ENCODE results near the gene C19orf53.

Gene C19orf53

DNA sequence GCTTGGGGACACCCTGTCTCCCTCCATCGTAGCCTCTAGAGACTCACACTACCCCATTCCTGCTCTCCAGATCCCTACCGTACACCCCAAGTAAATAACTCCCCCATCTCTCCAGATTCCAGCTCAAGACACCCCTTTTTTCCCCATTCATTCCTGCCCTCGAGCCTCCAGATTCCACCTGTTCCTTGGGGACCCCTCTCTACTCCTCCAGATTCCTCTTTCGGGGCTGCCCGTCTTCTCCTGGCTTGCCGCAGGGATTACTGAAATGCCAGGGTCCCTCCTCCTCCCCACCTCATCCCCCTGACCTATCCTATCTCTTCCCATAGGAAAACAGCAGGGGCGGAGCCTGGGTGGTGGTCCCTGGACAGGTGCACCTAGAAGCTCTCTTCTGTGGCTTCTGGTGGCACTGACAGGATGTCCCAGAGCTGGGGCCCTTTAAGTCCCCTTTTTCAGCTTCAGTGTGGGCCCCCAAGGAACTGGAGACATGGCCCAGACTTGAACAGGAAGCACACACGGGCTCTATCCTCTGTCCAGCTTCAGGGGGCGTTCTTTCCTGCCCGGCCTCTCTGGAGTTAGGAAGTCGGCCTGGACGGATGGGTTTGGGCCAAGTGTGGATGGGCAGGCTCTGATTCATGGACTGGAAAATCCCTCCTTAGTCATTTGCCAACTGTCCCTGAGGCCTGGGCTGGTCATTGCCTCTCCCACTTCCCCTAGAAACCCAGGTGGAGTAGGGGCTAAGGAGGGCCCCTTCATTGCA, 22.2 kb downstream of the C19orf53 start:
- H3K27me3 Mint-ChIP-seq (ENCODE audit: low read depth), result no peaks in the 10 kb centered on the region

DNA sequence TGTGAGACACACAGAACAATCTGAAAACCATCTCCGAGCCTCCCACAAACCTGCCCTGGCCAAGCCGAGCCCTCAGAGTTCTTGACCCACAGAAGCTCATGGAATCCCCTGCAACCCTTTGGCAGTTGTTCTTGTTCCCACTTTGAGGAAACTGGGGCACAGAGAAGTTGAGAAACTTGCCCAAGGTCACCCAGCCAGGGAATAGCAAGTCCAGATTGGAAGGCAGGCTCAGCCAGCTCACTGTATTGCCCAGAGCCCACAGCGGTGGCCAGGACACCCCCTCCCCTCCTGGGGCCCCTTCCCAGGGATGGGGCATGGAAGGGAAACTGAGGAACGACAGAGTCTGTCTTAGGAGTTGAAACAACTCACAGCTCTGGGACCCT, 22.8 kb downstream of the C19orf53 start:
- Mint-ChIP-seq H3K27me3 (ENCODE audit: low read depth) (no peaks in the 10 kb centered on the region), H3K9me3 (no peaks in the 10 kb centered on the region), H3K36me3 (ENCODE audit: low read depth) (peaks cover 4% of the 10 kb centered on the region), H3K27ac (no peak overlapping the region), H3K4me1 (ENCODE audit: low read depth) (peaks cover 28% of the 10 kb centered on the region), H3K4me3 (no peak overlapping the region)

More for the DNA sequence above, 22.2 kb downstream of the C19orf53 start:
- Mint-ChIP-seq H3K27ac (peak overlapping the region; percentile 83), H3K4me1 (ENCODE audit: low read depth) (peaks cover 28% of the 10 kb centered on the region), H3K9me3 (no peaks in the 10 kb centered on the region), H3K36me3 (ENCODE audit: low read depth) (peaks cover 4% of the 10 kb centered on the region), H3K4me3 (peak overlapping the region; percentile 90)

DNA sequence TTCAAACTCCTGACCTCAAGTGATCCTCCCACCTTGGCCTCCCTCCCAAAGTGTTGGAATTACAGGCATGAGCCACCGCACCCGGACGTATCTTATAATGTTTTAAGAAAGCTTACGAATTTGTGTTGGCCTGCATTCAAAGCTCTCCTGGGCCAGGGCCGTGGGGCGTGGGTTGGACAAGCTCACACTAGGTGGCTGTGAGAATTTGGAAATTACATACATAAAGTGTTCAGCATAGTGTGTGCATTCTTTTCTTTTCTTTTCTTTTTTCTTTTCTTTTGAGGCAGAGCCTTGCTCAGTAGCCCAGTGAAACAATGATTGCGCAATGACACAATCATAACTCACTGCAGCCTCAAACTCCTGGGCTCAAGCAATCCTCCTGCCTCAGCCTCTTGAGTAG, 23.6 kb downstream of the C19orf53 start:
- Mint-ChIP-seq H3K9me3 (no peaks in the 10 kb centered on the region), H3K27me3 (ENCODE audit: low read depth) (no peaks in the 10 kb centered on the region), H3K27ac (no peak overlapping the region), H3K4me1 (ENCODE audit: low read depth) (peaks cover 28% of the 10 kb centered on the region), H3K36me3 (ENCODE audit: low read depth) (peaks cover 4% of the 10 kb centered on the region), H3K4me3 (no peak overlapping the region)

DNA sequence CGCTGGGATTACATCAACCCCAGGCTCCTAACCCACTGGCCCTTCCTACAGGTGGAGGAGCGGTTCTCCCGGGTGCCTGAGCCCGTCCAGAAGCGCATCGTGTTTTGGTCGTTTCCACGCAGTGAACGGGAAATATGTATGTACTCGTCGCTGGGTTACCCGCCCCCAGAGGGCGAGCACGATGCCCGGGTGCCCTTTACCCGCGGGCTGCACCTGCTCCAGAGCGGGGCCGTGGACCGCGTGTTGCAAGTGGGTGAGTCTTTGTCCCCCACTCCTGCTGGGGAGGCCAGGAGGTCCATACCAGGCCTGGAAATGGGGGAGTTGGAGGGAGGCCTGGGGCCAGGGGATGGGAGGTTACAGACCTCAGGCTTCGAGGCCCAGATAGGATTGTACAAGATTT, 25.4 kb downstream of the C19orf53 start:
- no peak overlapping the region for H3K4me3 Mint-ChIP-seq
- peaks cover 4% of the 10 kb centered on the region for H3K36me3 Mint-ChIP-seq (ENCODE audit: low read depth)
- H3K27me3 Mint-ChIP-seq (ENCODE audit: low read depth), result no peaks in the 10 kb centered on the region
- peaks cover 22% of the 10 kb centered on the region for H3K4me1 Mint-ChIP-seq (ENCODE audit: low read depth)
- no peaks in the 10 kb centered on the region for H3K9me3 Mint-ChIP-seq
- no peak overlapping the region for H3K27ac Mint-ChIP-seq

DNA sequence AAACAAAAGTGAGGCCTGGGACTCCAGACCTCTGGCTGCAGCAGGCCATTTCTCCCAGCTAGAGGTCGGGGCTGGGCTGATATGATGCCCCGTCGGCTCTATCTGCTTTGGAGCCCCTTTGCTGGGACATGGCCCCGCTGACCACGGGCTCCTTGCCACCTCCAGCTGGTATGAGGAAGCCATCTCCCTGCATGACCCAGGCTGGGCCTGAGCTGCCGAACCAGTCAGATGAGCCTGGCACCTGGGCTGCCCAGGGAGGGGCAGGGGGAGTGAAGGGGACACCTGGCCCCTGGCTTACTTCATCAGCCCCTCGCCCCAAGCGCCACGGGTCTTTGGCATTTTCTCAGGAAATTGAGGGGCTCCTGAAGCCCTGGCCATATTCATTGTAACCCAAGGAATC, 28.8 kb downstream of the C19orf53 start:
- Mint-ChIP-seq H3K36me3 (ENCODE audit: low read depth) (peaks cover 9% of the 10 kb centered on the region), H3K27ac (no peak overlapping the region), H3K27me3 (ENCODE audit: low read depth) (no peaks in the 10 kb centered on the region), H3K9me3 (no peaks in the 10 kb centered on the region), H3K4me3 (no peak overlapping the region), H3K4me1 (ENCODE audit: low read depth) (peaks cover 4% of the 10 kb centered on the region)

DNA sequence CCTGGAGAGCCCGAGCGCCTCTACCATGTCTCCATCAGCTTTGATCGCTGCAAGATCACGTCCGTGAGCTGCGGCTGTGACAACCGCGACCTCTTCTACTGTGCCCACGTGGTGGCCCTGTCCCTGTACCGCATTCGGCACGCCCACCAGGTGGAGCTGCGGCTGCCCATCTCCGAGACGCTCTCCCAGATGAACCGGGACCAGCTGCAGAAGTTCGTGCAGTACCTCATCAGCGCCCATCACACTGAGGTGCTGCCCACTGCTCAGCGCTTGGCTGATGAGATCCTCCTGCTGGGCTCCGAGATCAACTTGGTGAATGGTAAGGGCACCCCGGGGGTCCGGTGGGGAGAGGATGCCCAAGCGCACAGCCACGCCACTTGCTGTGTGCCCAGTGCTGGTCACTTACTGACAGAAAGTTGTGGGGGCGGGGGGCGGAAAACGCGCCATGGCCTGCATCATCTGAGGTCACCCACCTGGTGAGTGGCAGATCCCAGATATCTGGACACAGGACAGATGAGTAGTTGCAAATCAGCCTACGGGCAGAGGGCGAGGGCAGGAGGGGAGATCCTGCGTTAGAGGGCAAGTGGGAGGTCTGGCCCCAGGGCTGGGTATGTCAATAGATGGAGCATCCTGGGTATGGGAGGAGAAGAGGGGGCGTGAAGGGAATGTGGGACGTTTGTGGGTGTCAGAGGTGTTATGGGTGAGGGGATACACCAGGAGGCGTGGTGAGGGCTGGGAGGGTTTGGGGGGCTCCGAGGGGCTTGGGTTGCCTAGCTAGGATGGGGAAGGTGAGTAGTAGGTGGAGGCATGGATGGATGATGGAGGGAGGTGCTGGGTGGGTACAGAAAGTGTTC, 30.8 kb downstream of the C19orf53 start:
- peaks cover 13% of the 10 kb centered on the region for H3K36me3 Mint-ChIP-seq (ENCODE audit: low read depth)
- no peaks in the 10 kb centered on the region for H3K27me3 Mint-ChIP-seq (ENCODE audit: low read depth)
- no peaks in the 10 kb centered on the region for H3K9me3 Mint-ChIP-seq
- no peak overlapping the region for H3K4me3 Mint-ChIP-seq
- H3K27ac Mint-ChIP-seq, result no peak overlapping the region
- peaks cover 4% of the 10 kb centered on the region for H3K4me1 Mint-ChIP-seq (ENCODE audit: low read depth)

DNA sequence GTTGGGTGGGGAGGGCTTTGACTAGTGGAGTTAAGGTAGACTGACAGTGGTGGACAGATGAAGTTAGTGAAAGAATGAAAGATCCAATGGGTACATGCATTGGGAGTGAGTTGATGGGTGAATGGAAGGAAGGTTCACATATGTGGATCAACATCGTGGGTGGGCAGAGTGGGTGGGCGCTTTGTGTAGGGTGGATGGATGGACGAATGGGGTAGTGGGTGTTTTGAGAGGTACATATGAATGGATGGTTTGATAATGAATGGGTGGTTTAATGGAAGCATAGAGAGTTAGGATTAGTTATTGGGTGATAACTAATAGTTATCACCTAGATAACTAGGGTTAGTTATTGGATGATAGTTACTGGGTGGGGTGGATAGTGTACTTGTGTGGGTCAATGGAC, 32.5 kb downstream of the C19orf53 start:
- H3K4me1 Mint-ChIP-seq (ENCODE audit: low read depth), result no peaks in the 10 kb centered on the region

DNA sequence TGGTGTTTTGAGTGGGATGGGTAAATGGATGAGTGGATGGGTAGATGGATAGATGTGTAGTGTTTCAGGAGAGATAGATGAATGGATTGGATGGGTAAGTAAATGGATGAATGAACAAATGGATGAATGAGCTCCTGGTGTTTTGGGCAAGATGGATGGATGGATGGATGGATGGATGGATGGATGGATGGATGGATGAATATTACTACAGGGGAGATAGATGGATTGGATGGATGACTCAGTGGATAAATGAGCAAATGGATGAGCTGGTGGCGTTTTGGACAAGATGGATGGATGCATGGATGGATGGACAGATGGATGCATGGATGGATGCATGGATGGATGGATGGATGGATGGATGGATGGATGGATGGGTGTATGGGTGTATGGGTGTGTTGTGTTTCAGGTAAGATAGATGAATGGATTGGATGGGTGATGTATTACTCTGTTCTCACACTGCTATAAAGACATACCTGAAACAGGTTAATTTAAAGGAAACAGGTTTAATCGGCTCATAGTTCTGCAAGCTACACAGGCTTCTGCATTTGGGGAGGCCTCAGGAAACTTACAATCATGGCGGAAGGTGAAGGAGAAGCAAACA, 33.3 kb downstream of the C19orf53 start:
- Mint-ChIP-seq H3K27ac (no peak overlapping the region), H3K27me3 (ENCODE audit: low read depth) (no peaks in the 10 kb centered on the region), H3K9me3 (no peaks in the 10 kb centered on the region), H3K36me3 (ENCODE audit: low read depth) (peaks cover 12% of the 10 kb centered on the region), H3K4me3 (no peak overlapping the region), H3K4me1 (ENCODE audit: low read depth) (no peaks in the 10 kb centered on the region)

More for the DNA sequence above, 32.5 kb downstream of the C19orf53 start:
- Mint-ChIP-seq H3K27me3 (ENCODE audit: low read depth) (no peaks in the 10 kb centered on the region), H3K9me3 (no peaks in the 10 kb centered on the region), H3K36me3 (ENCODE audit: low read depth) (peaks cover 12% of the 10 kb centered on the region), H3K4me3 (no peak overlapping the region), H3K27ac (no peak overlapping the region)

DNA sequence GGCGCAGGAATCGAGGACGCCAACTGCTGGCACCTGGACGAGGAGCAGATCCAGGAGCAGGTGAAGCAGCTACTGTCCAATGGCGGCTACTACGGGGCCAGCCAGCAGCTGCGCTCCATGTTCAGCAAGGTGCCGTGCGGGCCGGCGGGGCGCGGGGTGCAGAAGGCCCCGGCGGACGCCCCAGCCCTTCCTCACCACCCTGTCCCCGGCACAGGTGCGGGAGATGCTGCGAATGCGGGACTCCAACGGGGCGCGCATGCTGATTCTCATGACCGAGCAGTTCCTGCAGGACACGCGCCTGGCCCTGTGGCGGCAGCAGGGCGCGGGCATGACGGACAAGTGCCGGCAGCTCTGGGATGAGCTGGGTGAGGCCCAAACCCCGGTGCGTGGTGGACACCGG, 34.6 kb downstream of the C19orf53 start:
- H3K4me3 Mint-ChIP-seq, result no peak overlapping the region
- H3K4me1 Mint-ChIP-seq (ENCODE audit: low read depth), result no peaks in the 10 kb centered on the region
- no peak overlapping the region for H3K27ac Mint-ChIP-seq
- H3K9me3 Mint-ChIP-seq, result no peaks in the 10 kb centered on the region
- peaks cover 17% of the 10 kb centered on the region for H3K36me3 Mint-ChIP-seq (ENCODE audit: low read depth)
- H3K27me3 Mint-ChIP-seq (ENCODE audit: low read depth), result no peaks in the 10 kb centered on the region

DNA sequence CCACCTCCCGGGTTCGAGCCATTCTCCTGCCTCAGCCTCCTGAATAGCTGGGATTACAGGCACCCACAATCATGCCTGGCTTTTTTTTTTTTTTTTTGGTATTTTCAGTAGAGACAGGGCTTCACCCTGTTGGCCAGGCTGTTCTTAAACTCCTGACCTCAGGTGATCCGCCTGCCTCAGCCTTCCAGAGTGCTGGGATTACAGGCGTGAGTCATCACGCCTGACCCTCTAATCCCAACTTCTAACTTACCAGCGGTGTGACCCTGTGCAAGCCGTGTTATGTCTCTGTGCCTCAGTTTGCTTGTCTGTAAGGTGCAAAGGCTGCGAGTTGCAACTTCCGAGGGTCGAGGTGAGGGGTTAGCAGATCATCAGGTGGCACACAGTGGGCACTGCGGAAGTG, 38.3 kb downstream of the C19orf53 start:
- Mint-ChIP-seq H3K9me3 (no peaks in the 10 kb centered on the region), H3K27me3 (ENCODE audit: low read depth) (no peaks in the 10 kb centered on the region), H3K4me3 (no peak overlapping the region), H3K36me3 (ENCODE audit: low read depth) (peaks cover 19% of the 10 kb centered on the region), H3K4me1 (ENCODE audit: low read depth) (no peaks in the 10 kb centered on the region), H3K27ac (no peak overlapping the region)

DNA sequence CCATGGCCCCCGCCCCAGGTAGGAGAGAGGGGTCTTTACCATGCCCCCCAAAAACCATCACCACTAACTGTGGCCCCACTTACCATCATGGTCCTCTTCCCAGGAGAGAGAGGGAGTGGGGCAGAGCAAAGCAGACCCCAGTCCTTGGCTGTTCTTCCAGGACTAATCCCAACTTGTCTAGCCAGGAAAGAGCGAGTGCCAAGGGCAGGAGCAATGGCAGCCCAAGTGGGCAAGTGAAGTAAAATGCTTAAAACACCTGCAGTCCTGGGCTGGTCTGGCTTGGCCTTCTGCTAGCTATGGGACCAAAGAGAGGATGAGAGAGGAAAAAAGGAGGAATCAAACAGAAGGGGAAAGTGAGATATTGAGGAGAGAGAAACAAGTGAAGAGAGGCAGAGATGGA, 38.9 kb downstream of the C19orf53 start:
- no peak overlapping the region for H3K4me3 Mint-ChIP-seq
- H3K27me3 Mint-ChIP-seq (ENCODE audit: low read depth), result no peaks in the 10 kb centered on the region
- no peaks in the 10 kb centered on the region for H3K4me1 Mint-ChIP-seq (ENCODE audit: low read depth)
- peaks cover 19% of the 10 kb centered on the region for H3K36me3 Mint-ChIP-seq (ENCODE audit: low read depth)
- no peak overlapping the region for H3K27ac Mint-ChIP-seq
- no peaks in the 10 kb centered on the region for H3K9me3 Mint-ChIP-seq

DNA sequence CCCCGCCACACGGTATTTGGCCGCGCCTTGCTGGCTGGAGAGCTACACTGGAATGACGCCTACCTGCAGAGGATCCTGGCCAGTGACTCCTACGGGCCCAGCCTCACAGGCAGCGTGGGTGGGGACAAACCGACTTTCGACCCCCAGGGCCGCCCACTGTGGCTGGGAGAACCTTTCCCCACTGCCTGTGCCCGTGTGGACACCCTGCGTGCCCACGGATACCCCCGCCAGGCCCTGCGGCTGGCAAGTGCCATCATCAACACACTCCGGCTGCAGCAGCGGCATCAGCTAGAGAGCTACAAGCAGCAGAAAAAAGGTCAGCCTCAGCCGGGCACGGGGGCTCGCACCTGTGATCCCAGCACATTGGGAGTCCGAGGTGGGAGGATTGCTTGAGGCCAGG, 40.3 kb downstream of the C19orf53 start:
- peaks cover 18% of the 10 kb centered on the region for H3K36me3 Mint-ChIP-seq (ENCODE audit: low read depth)
- H3K27me3 Mint-ChIP-seq (ENCODE audit: low read depth), result no peaks in the 10 kb centered on the region
- no peak overlapping the region for H3K27ac Mint-ChIP-seq
- no peaks in the 10 kb centered on the region for H3K9me3 Mint-ChIP-seq
- no peaks in the 10 kb centered on the region for H3K4me1 Mint-ChIP-seq (ENCODE audit: low read depth)
- H3K4me3 Mint-ChIP-seq, result no peak overlapping the region

DNA sequence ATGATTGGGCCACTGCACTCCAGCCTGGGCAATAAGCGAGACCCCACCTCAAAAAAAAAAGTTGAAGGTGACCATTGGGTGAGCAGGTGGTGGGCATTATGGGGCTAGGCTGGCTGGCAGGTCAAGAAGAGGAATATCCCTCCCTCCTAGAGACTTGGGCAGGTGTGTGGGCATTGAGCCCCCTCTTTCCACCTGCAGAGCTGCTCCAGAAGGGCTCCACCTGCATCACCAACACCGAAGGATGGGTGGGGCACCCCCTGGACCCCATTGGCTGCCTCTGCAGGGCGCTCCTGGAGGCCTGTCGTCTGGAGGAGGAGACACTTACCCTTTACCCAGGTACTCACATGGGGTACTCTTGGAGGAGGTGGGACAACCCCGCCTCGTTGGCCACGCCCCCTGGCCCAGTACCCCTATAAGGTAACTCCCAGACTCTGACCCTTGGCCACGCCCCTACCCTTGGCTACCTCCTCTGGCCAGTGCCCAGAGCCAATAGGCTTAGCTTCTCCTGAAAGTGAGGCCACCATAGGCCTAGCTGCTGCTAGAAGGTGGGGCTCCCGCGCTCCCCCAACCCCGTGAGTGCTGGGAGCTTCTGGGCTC, 42.9 kb downstream of the C19orf53 start:
- Mint-ChIP-seq H3K27me3 (ENCODE audit: low read depth) (no peaks in the 10 kb centered on the region), H3K27ac (no peak overlapping the region), H3K9me3 (no peaks in the 10 kb centered on the region), H3K4me3 (no peak overlapping the region), H3K4me1 (ENCODE audit: low read depth) (no peaks in the 10 kb centered on the region), H3K36me3 (ENCODE audit: low read depth) (peaks cover 18% of the 10 kb centered on the region)

DNA sequence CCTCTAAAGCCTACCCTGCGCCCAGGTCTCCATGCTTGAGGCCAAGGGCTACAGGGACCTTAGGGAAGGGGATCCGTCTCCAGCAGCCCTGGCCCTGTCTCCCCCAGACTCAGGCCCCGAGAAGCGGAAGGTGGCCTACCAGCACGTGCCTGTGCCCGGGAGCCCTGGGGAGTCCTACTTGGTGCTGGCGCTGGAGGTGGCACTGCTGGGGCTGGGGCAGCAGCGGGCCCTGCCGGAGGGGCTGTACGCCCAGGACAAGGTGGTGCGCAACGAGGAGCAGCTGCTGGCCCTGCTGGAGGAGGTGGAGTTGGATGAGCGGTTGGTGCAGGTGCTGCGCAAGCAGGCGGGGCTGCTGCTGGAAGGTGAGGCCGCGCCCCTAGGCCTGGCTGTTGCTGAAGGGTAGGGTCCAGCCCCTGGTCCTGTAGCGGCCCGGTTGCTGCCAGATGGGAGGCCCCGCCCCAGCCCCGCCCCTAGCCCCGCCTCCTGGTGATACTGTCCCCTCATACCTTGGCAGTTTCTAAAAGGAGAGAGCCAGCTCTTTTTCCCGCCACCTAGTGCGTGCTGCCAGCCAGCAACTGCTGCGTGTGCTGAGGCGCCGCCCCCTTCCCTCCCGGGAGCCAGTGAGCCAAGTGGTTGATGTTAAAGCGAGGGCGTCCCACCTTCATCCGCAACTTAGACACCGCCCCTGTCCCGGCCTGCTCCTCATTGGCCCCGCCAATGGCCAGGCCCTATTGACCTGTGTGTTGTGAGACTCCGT, 43.5 kb downstream of the C19orf53 start:
- Mint-ChIP-seq H3K27ac (no peak overlapping the region), H3K27me3 (ENCODE audit: low read depth) (no peaks in the 10 kb centered on the region), H3K9me3 (no peaks in the 10 kb centered on the region), H3K4me1 (ENCODE audit: low read depth) (no peaks in the 10 kb centered on the region), H3K36me3 (ENCODE audit: low read depth) (peaks cover 18% of the 10 kb centered on the region), H3K4me3 (no peak overlapping the region)

All from T-helper 1 cell treated with Interleukin-12 subunit alpha and Interleukin-12 subunit beta and Interleukin-4 antibody, amounts not matched to agents 30 μg/mL and 1 μg/mL, for 36 hours (primary cell).